AG10803 (cell line): ENCODE results near the gene SLC6A12.
"Not testable (repeated sequence)": the region's sequence is repeated elsewhere in the genome, so short reads cannot be mapped to it uniquely, and the experiment has no call there.

ENCODE experiments used
- DNase-seq: peaks from one replicate; pipeline ENCODE4 v3.0.0; 2010; ENCODE audit warnings: low read depth
- H3K4me3 ChIP-seq: 2 replicates; pipeline ENCODE4 v1.5.1; 2011; ENCODE audit warnings: mild to moderate bottlenecking, low read length, control low read depth
- CTCF ChIP-seq: conservative IDR thresholded peaks from 2 replicates; pipeline ENCODE4 v1.5.1; 2011; ENCODE audit warnings: mild to moderate bottlenecking, low read length, control low read depth, inconsistent platforms

SLC6A12 gene

GRCh38 chr12:242496-242895 lies 28.5 kb upstream of the SLC6A12 start:
- H3K4me3 ChIP-seq: no peak overlapping the region
- DNase-seq: no peak
- no peak for TF ChIP-seq CTCF

- no peak overlapping the region for H3K4me3 ChIP-seq
- no peak for TF ChIP-seq CTCF
- DNase-seq: no peak
Observed at GRCh38 chr12:241266-241665, 27.3 kb upstream of the SLC6A12 start.

GRCh38 chr12:240566-240965 lies 26.6 kb upstream of the SLC6A12 start:
- no peak for DNase-seq
- no peak for TF ChIP-seq CTCF
- H3K4me3 ChIP-seq: no peak overlapping the region

DNA sequence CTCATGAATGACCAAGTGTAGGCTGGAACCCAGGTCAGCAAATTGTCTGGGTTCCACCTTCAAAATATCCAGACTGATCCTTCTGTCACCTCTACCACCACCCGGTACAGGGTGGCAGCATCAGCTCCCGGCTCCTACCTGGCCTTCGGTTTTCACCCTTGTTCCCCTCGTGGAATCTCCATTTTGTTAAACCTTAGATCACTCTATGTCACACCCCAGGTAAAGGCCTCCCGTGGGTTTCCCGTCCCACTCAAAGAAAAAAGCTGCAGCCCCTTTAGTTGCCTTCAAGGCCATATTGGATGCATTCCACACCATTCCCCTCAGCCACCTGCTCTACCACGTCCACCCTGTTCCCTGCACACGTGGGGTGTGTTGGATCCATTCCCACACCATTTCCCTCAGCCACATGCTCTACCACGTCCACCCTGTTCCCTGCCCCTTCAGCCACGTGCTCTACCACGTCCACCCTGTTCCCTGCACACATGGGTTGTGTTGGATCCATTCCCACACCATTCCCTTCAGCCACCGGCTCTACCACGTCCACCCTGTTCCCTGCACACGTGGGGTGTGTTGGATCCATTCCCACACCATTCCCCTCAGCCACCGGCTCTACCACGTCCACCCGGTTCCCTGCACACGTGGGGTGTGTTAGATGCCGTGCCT lies 24.9 kb upstream of the SLC6A12 start:
- H3K4me3 ChIP-seq: no peak overlapping the region
- no peak for TF ChIP-seq CTCF
- no peak for DNase-seq

DNA sequence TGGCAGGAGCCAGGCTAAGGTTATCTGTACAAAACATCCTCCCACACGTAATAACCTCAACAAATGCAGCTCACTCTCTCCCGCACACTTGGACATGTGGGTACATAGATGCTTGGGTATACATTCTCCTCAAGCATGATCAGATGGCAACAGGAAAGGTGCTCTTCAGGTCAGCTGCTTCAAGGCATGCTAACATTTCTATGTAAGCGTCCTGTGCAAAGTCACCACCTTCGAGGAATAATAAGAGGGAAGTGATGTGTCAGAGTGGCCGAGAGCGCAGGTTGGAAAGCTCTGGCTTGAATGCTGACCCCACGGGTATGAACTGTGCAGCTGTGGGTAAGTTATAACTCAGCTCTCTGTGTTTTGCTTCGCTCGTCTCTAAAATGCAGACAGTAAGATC lies 24.2 kb upstream of the SLC6A12 start:
- TF ChIP-seq CTCF: no peak
- DNase-seq: no peak
- H3K4me3 ChIP-seq: no peak overlapping the region

DNA sequence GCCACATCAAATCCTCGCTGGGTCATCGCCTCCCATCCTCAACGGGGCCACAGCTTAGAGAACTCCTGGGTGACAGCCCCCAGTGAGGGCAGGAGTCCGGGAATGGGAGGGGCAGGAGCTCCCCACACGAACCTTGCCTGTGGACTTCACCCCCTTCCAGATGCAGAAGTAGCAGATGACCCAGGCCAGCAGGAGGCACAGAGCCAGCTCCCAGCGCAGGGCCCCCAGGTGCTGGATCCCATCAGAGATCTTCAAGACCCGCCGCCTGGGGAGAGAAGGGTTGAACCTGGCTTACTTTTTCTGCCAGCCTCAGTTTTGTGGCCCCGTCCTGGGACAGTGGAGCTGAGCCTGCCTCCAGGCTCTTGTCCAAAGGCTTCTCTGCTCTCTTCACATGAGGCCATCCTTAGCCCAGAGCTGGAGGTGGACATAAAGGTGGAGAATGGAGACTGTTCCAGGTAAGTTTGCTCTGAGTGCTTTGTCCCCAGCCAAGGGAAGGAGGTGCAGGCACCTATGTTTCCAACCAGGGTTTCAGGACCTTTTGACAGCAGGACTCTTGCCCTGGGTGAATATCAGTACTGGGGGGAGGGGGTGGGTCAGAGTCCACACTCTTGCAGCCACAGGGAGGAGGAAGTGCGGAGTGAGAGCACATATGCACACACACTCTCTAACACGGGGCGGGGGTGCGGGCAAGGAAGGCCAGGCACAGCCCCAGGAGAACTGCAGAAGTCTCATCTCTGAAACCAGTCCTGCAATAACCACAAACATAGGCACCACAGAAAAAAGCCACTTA lies 23.3 kb upstream of the SLC6A12 start:
- TF ChIP-seq CTCF: no peak
- no peak overlapping the region for H3K4me3 ChIP-seq
- no peak for DNase-seq

DNA sequence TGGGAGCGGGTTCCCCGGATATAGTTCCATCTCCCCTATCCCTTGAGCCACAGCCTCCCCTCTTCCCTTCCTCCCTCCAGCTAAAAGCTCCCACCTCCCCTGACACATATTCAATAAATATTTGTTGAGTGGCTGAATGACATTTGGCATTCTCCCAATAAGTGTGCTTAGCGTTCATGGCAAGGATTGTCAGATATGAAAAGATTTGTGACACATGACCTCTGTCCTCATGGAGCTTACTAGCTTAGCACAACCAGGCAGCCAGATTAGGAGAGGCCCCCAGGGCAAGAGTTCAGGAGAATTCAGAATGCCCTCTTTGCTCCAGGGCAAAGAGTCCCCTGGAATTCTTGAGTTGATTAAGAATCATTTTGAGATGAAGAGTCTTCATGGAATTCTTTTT lies 22.5 kb upstream of the SLC6A12 start:
- no peak for TF ChIP-seq CTCF
- DNase-seq: no peak
- H3K4me3 ChIP-seq: no peak overlapping the region

- H3K4me3 ChIP-seq, DNase-seq: not testable (repeated sequence)
Observed at GRCh38 chr12:235967-236366, 22.0 kb upstream of the SLC6A12 start.
